Endothelial cell of umbilical vein (primary cell): ENCODE measurements around the gene RBM43. TPM values are rescaled to one million over a fixed set of nuclear protein-coding genes. Genes with fewer than 3 reads are reported as not detected.

Experiments used
- BruUV-seq: library from RNA; stranded (reverse); fragments of 400-500 nt; replicated peaks from 2 replicates; lab custom pipeline; 2021; lab: Mats Ljungman, UMichigan
- CTCF ChIA-PET: fragments of 300-600, 350-600 bp; sonication (Branson Sonifier 250); formaldehyde crosslinking; loops from one replicate; lab custom pipeline; 2021; ENCODE audit warnings: antibody characterized with exemption, inconsistent platforms; lab: Charles Lee
- POLR2A ChIA-PET: fragments of 300-600, 350-600 bp; sonication (Branson Sonifier 250); formaldehyde crosslinking; loops from one replicate; lab custom pipeline; 2021; ENCODE audit warnings: antibody characterized with exemption, inconsistent platforms; lab: Charles Lee
- DNase-seq: peaks from one replicate; pipeline ENCODE4 v3.0.0-alpha.2; 2011; ENCODE audit warnings: low read depth, low spot score
- FAIRE-seq: peaks from 2 replicates; lab custom pipeline; 2011; peaks lifted over from hg19 to GRCh38; lab: Jason Lieb, UNC
- H2AFZ ChIP-seq: 2 replicates; pipeline ENCODE4 v1.6.0; 2012; ENCODE audit warnings: low read depth, low read length, control low read depth, inconsistent platforms
- H3K27ac ChIP-seq: 2 replicates; pipeline ENCODE4 v1.5.1; 2011; ENCODE audit warnings: low read depth, mild to moderate bottlenecking, control low read depth, low read length, moderate library complexity; ENCODE audit not compliant: insufficient read depth
- H3K27me3 ChIP-seq, 2 experiments: 2 replicates each; pipeline versions ENCODE4 v1.6.0 to v1.6.1; 2011; ENCODE audit warnings: low read length in 2 of 2, mixed read lengths in 1 of 2; ENCODE audit not compliant: control insufficient read depth in 2 of 2, insufficient read depth in 2 of 2
- H3K36me3 ChIP-seq, 2 experiments: 2 replicates in 1 of 2; 3 replicates in 1 of 2; pipeline ENCODE4 v1.5.1; 2011; ENCODE audit warnings: low read length in 2 of 2, mild to moderate bottlenecking in 1 of 2, moderate library complexity in 1 of 2; ENCODE audit not compliant: control insufficient read depth in 2 of 2, insufficient read depth in 2 of 2; ENCODE audit errors: extremely low read depth in 1 of 2
- H3K4me1 ChIP-seq: 3 replicates; pipeline ENCODE4 v1.5.1; 2011; ENCODE audit warnings: mild to moderate bottlenecking, low read length; ENCODE audit not compliant: control insufficient read depth, insufficient read depth; ENCODE audit errors: extremely low read depth
- H3K4me2 ChIP-seq: 2 replicates; pipeline ENCODE4 v1.6.1; 2011; ENCODE audit warnings: low read length, control low read depth, mixed read lengths; ENCODE audit not compliant: insufficient read depth
- H3K4me3 ChIP-seq, 3 experiments: fragments of 200-600 bp in 1 of 3; sonication (generic), shearing (Covaris generic) in 1 of 3; replicated peaks in 1 of 3; 2 replicates each; pipeline ENCODE4 v1.5.1; 2011 to 2016; ENCODE audit warnings: control low read depth in 3 of 3, low read length in 3 of 3, mild to moderate bottlenecking in 2 of 3, inconsistent platforms in 1 of 3, low read depth in 1 of 3, moderate library complexity in 1 of 3; ENCODE audit not compliant: insufficient read depth in 1 of 3
- H3K79me2 ChIP-seq: 2 replicates; pipeline ENCODE4 v1.6.0; 2012; ENCODE audit warnings: low read length, inconsistent platforms; ENCODE audit not compliant: control insufficient read depth, insufficient read depth
- H3K9ac ChIP-seq: replicated peaks from 2 replicates; pipeline ENCODE3; 2011; ENCODE audit warnings: low read length, control low read depth; ENCODE audit not compliant: insufficient read depth; ENCODE audit errors: extremely low read depth
- H3K9me1 ChIP-seq: replicated peaks from 3 replicates; pipeline ENCODE4 v1.6.0; 2011; ENCODE audit warnings: mild to moderate bottlenecking, low read length; ENCODE audit not compliant: control insufficient read depth, insufficient read depth; ENCODE audit errors: extremely low read depth
- H3K9me3 ChIP-seq: replicated peaks from 2 replicates; pipeline ENCODE4 v1.5.1; 2012; ENCODE audit warnings: low read length, inconsistent platforms; ENCODE audit not compliant: control insufficient read depth, insufficient read depth
- H4K20me1 ChIP-seq: replicated peaks from 2 replicates; pipeline ENCODE3; 2011; ENCODE audit warnings: mild to moderate bottlenecking, low read length; ENCODE audit not compliant: control insufficient read depth, insufficient read depth; ENCODE audit errors: extremely low read depth
- CTCF ChIP-seq, 2 donors: IDR thresholded peaks; 1 replicate in 1 of 2; 2 replicates in 1 of 2; pipeline ENCODE4 v1.5.1; 2011; ENCODE audit warnings: low read length in 2 of 2, mild to moderate bottlenecking in 2 of 2, moderate library complexity in 2 of 2, control low read depth in 1 of 2, inconsistent platforms in 1 of 2, low read depth in 1 of 2; ENCODE audit not compliant: insufficient read depth in 1 of 2; ENCODE audit errors: extremely low read depth in 1 of 2
- EZH2 ChIP-seq: IDR thresholded peaks from 2 replicates; pipeline ENCODE4 v1.6.1; 2012; ENCODE audit warnings: borderline replicate concordance, low read depth, mild to moderate bottlenecking, moderate library complexity, low read length, inconsistent platforms; ENCODE audit not compliant: severe bottlenecking
- FOS ChIP-seq: IDR thresholded peaks from 2 replicates; pipeline ENCODE4 v1.6.1; 2011; ENCODE audit warnings: mild to moderate bottlenecking, low read length, moderate library complexity, borderline replicate concordance; ENCODE audit not compliant: insufficient read depth
- MYC ChIP-seq: IDR thresholded peaks from one replicate; pipeline ENCODE4 v1.6.1; 2011; ENCODE audit warnings: mild to moderate bottlenecking, low read depth, low read length
- dilution Hi-C: fragments of 300-500 bp; cut with MboI; formaldehyde crosslinking; loops from one replicate; pipeline ENCODE4 v1.15.0; 2019; ENCODE audit warnings: low sequenced_read_pairs; ENCODE audit not compliant: extremely low pct_ligation_motif_present
- intact Hi-C: fragments of 100-400 bp; cut with micrococcal nuclease; formaldehyde crosslinking; loops from one replicate; pipeline ENCODE4 v1.10.0; 2022
- polyA plus RNA-seq, 4 experiments: library from polyadenylated mRNA; depleted of rRNA in 3 of 4; stranded (reverse) in 3 of 4; unstranded in 1 of 4; fragments of >200 nt; gene quantifications; 2 replicates each; pipeline versions ENCODE4 v1.2.1 to v1.2.3, GENCODE V29; 2011 to 2012; ENCODE audit warnings: missing spikeins in 1 of 4
- total RNA-seq: library from RNA; stranded (reverse); gene quantifications from 2 replicates; pipeline ENCODE4 v1.2.3, GENCODE V29; 2021

RBM43 gene
- total and polyA plus RNA-seq, 2 donors (not counting 3 experiments of a cell fraction or from before 2014, with no cell fraction given) = 3.7 to 6.5 TPM

GRCh38 chr2:151302404-151302803 lies 40.7 kb upstream of the RBM43 start:
- Histone ChIP-seq H3K27ac (no peak overlapping the region), H2AFZ (no peak overlapping the region)
- FAIRE-seq = no peak

More at GRCh38 chr2:151302404-151302803, 40.7 kb upstream of the RBM43 start:
- Histone ChIP-seq H3K27me3 (no peaks in the 10 kb centered on the region), H3K9me3 (no peaks in the 10 kb centered on the region), H4K20me1 (no peaks in the 10 kb centered on the region), H3K9me1 (no peaks in the 10 kb centered on the region), H3K9ac (no peak overlapping the region), H3K4me1 (peaks cover 17% of the 10 kb centered on the region), H3K79me2 (no peaks in the 10 kb centered on the region), H3K4me2 (no peak overlapping the region), H3K4me3 (no peak overlapping the region), H3K36me3 (no peaks in the 10 kb centered on the region)
- no TSS peak for BruUV-seq
- no peak for DNase-seq
- CTCF ChIA-PET = no interaction called here
- dilution Hi-C loops (no loop called here), intact Hi-C loops (no loop called here)
- no peak for TF ChIP-seq MYC
- TF ChIP-seq CTCF (IDR thresholded peaks at IDR 0.05; ENCODE audit: extremely low read depth in 1 of 2, insufficient read depth in 1 of 2, low read depth in 1 of 2, low read length in 2 of 2) = no peak
- no peak for TF ChIP-seq EZH2
- no peak for TF ChIP-seq FOS
- POLR2A ChIA-PET = no interaction called here
